ENCODE measurements around the gene ODF4.
A peak's percentile ranks its signal among the peaks of the same experiment; 100 is the strongest.

DNA sequence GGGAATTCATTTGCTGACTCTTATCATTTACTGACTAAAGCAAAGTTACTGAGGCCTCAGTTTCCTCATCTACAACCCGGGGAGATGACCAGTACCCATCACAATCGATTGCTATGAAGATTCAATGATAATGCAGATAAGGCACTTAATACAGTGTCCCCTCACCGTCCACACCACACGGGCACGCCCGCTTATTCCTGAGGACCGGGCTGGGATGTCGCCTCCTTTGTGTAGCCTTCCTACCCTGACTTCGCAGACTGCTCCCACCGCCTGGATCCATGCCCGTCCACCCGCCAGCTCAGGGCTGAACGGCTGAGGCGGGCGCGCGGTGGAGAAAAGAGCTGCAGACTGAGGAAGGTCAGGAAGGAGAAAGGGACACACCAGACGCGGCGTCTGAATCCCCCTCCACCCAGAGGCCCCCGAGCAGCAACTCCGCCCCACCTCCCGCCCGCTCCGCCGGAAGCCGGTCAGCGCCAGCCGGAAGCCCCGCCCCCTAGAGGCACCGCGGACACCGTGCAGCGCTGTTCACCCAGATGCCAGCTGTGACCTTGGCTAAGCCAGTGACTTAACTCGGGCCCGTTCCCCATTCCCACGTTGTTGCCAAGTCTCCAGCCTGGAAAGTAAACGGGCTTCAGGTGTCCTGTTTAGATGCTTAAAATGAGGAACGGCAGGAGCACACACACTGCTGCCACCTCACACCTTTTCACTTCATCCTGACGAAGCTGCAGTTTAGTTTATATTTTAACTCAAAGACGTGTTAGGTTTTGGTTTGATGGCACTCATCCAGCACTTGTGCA lies 36.8 kb downstream of the ODF4 start, which contains the start of gene KRABD2:
- TF ChIP-seq, protein P1, sequence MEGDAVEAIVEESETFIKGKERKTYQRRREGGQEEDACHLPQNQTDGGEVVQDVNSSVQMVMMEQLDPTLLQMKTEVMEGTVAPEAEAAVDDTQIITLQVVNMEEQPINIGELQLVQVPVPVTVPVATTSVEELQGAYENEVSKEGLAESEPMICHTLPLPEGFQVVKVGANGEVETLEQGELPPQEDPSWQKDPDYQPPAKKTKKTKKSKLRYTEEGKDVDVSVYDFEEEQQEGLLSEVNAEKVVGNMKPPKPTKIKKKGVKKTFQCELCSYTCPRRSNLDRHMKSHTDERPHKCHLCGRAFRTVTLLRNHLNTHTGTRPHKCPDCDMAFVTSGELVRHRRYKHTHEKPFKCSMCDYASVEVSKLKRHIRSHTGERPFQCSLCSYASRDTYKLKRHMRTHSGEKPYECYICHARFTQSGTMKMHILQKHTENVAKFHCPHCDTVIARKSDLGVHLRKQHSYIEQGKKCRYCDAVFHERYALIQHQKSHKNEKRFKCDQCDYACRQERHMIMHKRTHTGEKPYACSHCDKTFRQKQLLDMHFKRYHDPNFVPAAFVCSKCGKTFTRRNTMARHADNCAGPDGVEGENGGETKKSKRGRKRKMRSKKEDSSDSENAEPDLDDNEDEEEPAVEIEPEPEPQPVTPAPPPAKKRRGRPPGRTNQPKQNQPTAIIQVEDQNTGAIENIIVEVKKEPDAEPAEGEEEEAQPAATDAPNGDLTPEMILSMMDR (conservative IDR thresholded peaks at IDR 0.05; ENCODE audit: low read depth, low read length): peak; percentile 66
- TF ChIP-seq POLR2A (IDR thresholded peaks at IDR 0.05; ENCODE audit: low read depth, low read length) (peak; percentile 69; the same call in 1 of the 2 replicates), SMC3 (IDR thresholded peaks at IDR 0.05; ENCODE audit: low read depth, low read length) (0 out of 2 replicates have a peak, but pooled peaks have one; percentile 16), ELK1 (IDR thresholded peaks at IDR 0.05; ENCODE audit: borderline replicate concordance, low read depth, low read length) (no peak)
